ENCODE results near the gene ABHD3.
"Not testable (repeated sequence)": the region's sequence is repeated elsewhere in the genome, so short reads cannot be mapped to it uniquely, and the experiment has no call there.

Gene ABHD3, protein sequence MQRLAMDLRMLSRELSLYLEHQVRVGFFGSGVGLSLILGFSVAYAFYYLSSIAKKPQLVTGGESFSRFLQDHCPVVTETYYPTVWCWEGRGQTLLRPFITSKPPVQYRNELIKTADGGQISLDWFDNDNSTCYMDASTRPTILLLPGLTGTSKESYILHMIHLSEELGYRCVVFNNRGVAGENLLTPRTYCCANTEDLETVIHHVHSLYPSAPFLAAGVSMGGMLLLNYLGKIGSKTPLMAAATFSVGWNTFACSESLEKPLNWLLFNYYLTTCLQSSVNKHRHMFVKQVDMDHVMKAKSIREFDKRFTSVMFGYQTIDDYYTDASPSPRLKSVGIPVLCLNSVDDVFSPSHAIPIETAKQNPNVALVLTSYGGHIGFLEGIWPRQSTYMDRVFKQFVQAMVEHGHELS

DNA sequence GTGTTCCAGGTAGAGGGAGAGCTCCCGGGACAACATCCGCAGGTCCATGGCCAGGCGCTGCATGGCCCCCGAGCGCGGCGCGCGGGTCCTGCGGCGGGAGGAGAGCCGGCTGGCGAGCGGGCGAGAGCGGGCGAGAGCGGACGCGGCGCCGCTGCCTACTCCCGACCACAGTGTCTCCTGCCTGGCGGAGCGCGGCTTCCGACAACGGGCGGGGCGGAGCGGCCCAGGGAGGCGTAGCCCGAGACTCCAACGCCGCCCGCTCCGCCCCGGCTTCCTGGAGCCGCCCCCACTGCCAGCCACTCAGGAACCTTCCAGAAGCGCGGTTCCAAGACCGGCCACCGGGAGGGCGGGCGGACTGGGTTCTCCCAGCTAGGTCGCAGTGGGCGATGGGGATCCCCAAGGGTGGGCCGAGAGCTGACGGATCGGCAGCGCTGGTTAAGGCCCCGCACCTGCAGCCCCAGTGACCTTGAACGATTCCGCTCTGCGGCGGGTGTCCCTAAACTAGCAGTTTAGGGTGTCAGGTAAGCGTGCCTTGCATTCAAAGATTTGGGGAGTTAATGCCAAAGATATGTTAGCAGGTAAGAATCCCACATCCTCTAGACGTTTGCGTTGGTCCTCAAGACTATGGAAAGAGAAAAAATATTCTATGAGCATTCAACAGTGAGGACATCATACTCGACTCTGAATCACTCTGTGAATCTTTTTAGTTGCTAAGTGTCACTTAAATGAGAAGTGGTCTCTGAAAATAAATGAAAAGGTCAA, at the start of gene ABHD3:
Gene ABHD3, minus strand, starts transcription at position 172 of the 762 bp plus-strand sequence. Its CDS starts 109 bp downstream, at position 63.
- peak; percentile 94 for DNase-seq
- in situ Hi-C loops (cut with MboI; ENCODE audit: low pct_unique_long_range_greater_than_20kb, low sequenced_read_pairs), result no loop called here

GRCh38 chr18:21747764-21748693, 43.5 kb upstream of the ABHD3 start:
- DNase-seq, result no peak
- in situ Hi-C loops (cut with MboI; ENCODE audit: low pct_unique_long_range_greater_than_20kb, low sequenced_read_pairs), result no loop called here

- in situ Hi-C loops (cut with MboI; ENCODE audit: low pct_unique_long_range_greater_than_20kb, low sequenced_read_pairs), result no loop called here
- DNase-seq, result no peak
These were observed 42.7 kb upstream of the ABHD3 start for GRCh38 chr18:21747268-21747667.

DNA sequence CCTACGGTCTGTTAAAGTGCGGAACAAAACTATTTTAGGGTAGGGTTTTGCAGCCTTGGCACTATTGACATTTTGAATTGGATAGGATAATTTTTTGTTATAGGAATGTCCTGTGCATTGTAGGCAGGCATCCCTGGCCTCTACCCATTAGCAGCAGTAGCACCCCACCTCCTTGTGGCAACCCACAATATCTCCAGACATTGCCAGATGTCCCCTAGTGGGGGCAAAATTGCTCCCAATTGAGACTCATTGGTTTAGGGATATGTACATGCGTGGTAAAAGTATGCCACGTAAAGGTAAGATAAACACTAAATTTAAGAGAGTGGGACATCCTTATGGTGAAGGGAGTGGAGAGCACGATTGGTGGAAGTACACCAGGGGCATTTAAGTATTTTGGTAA, 40.7 kb upstream of the ABHD3 start:
- in situ Hi-C loops (cut with MboI; ENCODE audit: low pct_unique_long_range_greater_than_20kb, low sequenced_read_pairs), result no loop called here
- no peak for DNase-seq

GRCh38 chr18:21743166-21743832, 38.7 kb upstream of the ABHD3 start:
- in situ Hi-C loops (cut with MboI; ENCODE audit: low pct_unique_long_range_greater_than_20kb, low sequenced_read_pairs), result no loop called here
- DNase-seq, result no peak

DNA sequence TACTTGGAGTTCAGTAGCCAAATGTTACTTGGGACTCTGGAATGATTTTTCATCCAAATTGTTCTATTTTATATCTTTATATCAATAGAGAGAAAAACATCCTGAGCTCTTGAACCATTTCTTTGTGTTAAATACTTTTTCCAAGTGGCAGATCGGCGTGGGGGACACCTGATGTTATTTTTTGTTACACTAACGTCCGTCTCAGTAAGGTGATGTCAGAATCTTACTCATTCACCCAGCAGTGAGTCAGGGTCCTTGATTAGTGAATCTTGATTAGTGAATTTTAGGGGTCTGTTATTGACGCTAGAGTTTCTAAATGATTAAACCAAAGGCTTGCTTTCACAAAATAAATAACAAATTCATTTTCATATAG, 37.7 kb upstream of the ABHD3 start:
- in situ Hi-C loops (cut with MboI; ENCODE audit: low pct_unique_long_range_greater_than_20kb, low sequenced_read_pairs), result no loop called here
- DNase-seq, result no peak

DNA sequence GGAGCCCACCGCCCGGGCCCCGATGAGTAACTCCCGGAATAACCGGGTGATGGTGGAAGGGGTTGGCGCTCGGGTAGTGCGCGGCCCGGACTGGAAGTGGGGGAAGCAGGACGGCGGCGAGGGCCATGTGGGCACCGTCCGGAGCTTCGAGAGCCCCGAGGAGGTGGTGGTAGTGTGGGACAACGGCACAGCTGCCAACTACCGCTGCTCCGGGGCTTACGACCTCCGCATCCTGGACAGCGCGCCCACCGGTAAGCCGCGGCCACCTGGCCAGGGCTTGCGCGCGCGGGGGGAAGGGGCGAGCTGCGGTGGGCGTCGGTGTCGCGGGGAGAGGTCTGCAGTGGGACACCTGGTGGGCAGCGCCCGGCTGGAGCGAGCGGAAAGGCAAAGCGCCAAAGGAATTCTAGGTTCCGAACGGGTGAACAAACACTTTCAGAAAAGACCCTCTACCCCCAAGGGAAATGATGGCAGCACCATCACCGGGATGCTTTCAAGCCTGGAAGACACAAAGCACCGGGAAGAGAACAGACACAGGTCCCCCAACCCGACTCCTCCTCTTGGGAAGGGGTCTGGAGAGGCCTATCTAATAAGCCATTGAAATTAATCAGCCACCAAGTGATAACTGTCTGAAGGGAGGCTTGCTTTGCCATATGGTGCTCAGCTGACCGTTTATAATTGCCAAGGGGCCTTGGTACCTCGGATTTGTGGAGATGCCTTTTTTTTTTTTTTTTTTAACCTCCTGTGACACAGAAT, 37.2 kb upstream of the ABHD3 start:
- in situ Hi-C loops (cut with MboI; ENCODE audit: low pct_unique_long_range_greater_than_20kb, low sequenced_read_pairs), result no loop called here
- peak; percentile 39 for DNase-seq

DNA sequence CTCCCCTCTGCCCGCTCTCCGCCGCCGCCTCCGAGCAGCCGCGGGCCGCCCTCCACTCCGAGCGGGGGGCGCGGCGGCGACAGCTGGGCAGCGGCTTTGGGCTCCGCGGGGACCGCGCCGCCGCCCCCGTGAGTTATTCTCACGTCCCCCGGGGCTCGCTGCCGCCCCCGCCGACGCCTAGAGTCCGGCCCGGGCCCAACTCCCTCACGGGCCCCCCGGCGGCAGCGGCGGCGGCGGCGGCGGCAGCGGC, 36.7 kb upstream of the ABHD3 start:
- no peak for DNase-seq
- in situ Hi-C loops (cut with MboI; ENCODE audit: low pct_unique_long_range_greater_than_20kb, low sequenced_read_pairs), result no loop called here

GRCh38 chr18:21740538-21741311, 36.2 kb upstream of the ABHD3 start, which contains the start of gene MIB1:
TSS of gene MIB1 (plus strand) at chr18:21740792. CDS start at chr18:21741584, 792 bp downstream.
- in situ Hi-C loops (cut with MboI; ENCODE audit: low pct_unique_long_range_greater_than_20kb, low sequenced_read_pairs), result no loop called here
- DNase-seq, result peak; percentile 99

DNA sequence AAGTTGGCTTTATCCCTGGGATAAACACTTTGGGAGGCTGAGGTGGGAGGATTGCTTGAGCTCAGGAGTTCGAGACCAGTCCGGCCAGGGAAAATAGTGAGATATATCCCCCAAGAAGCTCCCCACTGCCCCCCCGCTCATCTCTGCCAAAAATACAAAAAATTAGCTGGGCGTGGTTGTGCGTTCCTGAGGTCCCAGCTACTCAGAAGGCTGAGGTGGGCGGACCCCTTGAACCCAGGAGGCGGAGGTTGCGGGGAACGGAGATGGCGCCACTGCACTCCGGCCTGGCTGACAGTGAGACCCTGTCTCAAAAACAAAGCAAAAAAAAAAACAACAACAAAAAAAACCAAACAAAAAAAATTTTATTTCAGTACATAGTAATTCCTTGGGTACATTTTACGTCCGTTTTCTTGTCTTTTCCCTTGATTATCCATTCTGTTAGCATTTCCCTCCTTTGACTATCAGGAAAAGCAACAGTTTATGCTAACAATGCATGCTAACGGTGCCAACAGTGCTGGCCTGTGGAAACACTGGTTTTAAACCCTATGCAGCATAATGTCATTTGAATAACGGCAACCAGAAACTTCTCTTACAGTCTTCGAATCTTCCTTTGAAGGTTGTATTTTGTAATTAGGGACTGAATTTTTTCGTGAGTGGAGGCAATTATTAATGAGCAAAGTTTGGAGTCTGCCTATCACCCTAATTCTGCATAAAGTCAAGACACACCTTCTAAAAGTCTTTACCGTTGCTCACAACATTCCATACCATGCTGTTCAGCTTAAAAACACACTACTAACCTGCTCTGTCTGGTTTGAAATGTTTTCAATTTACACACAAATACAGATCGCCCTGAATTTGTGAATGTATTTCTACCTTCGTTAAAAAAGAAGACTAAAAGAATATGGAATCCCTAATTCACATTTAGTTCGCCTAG, 35.3 kb upstream of the ABHD3 start:
- no peak for DNase-seq
- in situ Hi-C loops (cut with MboI; ENCODE audit: low pct_unique_long_range_greater_than_20kb, low sequenced_read_pairs), result no loop called here

- DNase-seq; in situ Hi-C loops (cut with MboI; ENCODE audit: low pct_unique_long_range_greater_than_20kb, low sequenced_read_pairs): not testable (repeated sequence)
These were observed 32.4 kb upstream of the ABHD3 start for GRCh38 chr18:21736926-21737325.

- no peak for DNase-seq
- in situ Hi-C loops (cut with MboI; ENCODE audit: low pct_unique_long_range_greater_than_20kb, low sequenced_read_pairs), result no loop called here
These were observed 31.0 kb upstream of the ABHD3 start for GRCh38 chr18:21735452-21736015.

DNA sequence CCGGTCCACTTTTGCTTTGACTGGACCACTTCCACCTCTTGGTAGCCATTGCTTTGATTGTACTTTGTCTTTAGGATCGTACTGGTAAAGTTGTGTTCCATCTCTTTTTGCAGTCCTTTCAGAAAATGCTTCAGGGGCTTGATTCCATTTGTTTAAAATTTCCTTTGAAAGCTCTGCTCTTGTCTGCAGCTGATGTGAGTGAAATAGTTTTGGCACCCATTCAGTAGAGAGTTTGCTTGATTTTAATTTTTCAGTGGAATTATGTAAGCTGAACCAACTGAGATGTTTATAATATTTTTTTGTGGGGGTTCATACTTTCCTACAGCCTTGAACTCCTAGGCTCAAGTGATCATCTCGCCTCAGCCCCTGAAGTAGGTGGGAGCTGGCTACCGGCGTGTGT, 28.4 kb upstream of the ABHD3 start:
- in situ Hi-C loops (cut with MboI; ENCODE audit: low pct_unique_long_range_greater_than_20kb, low sequenced_read_pairs), result no loop called here
- DNase-seq, result no peak

DNA sequence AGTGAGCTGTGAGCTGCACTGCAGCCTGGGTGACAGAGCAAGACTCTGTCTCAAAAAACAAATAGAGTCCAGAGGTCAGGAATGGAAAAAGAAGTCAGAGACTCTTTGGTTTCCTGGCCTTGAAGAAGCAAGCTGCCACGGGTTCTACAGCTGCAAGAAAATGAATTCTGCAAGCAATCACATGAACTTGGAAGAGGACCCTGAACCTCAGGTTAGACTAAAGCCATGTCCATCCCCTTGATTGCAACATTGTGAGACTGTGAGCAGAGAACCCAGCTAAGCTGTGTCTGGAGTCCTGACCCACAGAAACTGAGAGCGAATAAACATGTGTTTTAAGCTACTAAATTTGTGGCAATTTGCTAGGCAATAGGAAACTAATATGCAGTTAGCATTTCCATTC, 23.1 kb upstream of the ABHD3 start:
- in situ Hi-C loops (cut with MboI; ENCODE audit: low pct_unique_long_range_greater_than_20kb, low sequenced_read_pairs), result no loop called here
- DNase-seq, result no peak

GRCh38 chr18:21725201-21725600, 20.6 kb upstream of the ABHD3 start:
- no peak for DNase-seq

GRCh38 chr18:21722687-21723086, 18.1 kb upstream of the ABHD3 start:
- DNase-seq, result no peak
- in situ Hi-C loops (cut with MboI; ENCODE audit: low pct_unique_long_range_greater_than_20kb, low sequenced_read_pairs), result no loop called here

More at GRCh38 chr18:21725201-21725600, 20.6 kb upstream of the ABHD3 start:
- in situ Hi-C loops (cut with MboI; ENCODE audit: low pct_unique_long_range_greater_than_20kb, low sequenced_read_pairs), result no loop called here

Measured in KBM-7 (cell line).